Smooth muscle cell (in vitro differentiated cells): Measurements from ENCODE around the gene PGAM4. TPM values are rescaled to one million over a fixed set of nuclear protein-coding genes. Genes with fewer than 3 reads are reported as not detected.
"Not testable (repeated sequence)": the region's sequence is repeated elsewhere in the genome, so short reads cannot be mapped to it uniquely, and the experiment has no call there.

ENCODE experiments used
- DNase-seq: peaks from one replicate; lab custom pipeline; 2025; ENCODE audit not compliant: unreplicated experiment; lab: John Stamatoyannopoulos, UW
- H2AFZ ChIP-seq: fragments of 200-600 bp; sonication (generic); 2 replicates; pipeline ENCODE4 v1.6.0; 2016; ENCODE audit warnings: antibody characterized with exemption, low read depth, mild to moderate bottlenecking
- H3F3A ChIP-seq: fragments of 200-600 bp; sonication (generic); 2 replicates; pipeline ENCODE4 v1.6.0; 2017; ENCODE audit warnings: antibody characterized with exemption, low read depth
- H3K27ac ChIP-seq: fragments of 200-600 bp; sonication (generic); 2 replicates; pipeline ENCODE4 v1.5.1; 2016; ENCODE audit warnings: low read depth, mild to moderate bottlenecking
- H3K27me3 ChIP-seq: fragments of 200-600 bp; sonication (generic); 2 replicates; pipeline ENCODE4 v1.6.1; 2016; ENCODE audit warnings: low read depth, mild to moderate bottlenecking
- H3K36me3 ChIP-seq: fragments of 200-600 bp; sonication (generic); 2 replicates; pipeline ENCODE4 v1.5.1; 2016; ENCODE audit warnings: low read depth
- H3K4me1 ChIP-seq: fragments of 200-600 bp; sonication (generic); 2 replicates; pipeline ENCODE4 v1.5.1; 2016; ENCODE audit warnings: low read depth
- H3K4me2 ChIP-seq: fragments of 200-600 bp; sonication (generic); 2 replicates; pipeline ENCODE4 v1.6.0; 2016; ENCODE audit warnings: mild to moderate bottlenecking
- H3K4me3 ChIP-seq: fragments of 200-600 bp; sonication (generic); 2 replicates; pipeline ENCODE4 v1.5.1; 2016; ENCODE audit warnings: mild to moderate bottlenecking
- H3K79me2 ChIP-seq: fragments of 200-600 bp; sonication (generic); 2 replicates; pipeline ENCODE4 v1.6.0; 2016; ENCODE audit warnings: low read depth, mild to moderate bottlenecking
- H3K9ac ChIP-seq: fragments of 200-600 bp; sonication (generic); 2 replicates; pipeline ENCODE4 v1.6.0; 2016; ENCODE audit warnings: low read depth
- H3K9me3 ChIP-seq: fragments of 200-600 bp; sonication (generic); replicated peaks from 2 replicates; pipeline ENCODE4 v1.5.1; 2016; ENCODE audit warnings: low read depth
- H4K20me1 ChIP-seq: fragments of 200-600 bp; sonication (generic); 2 replicates; pipeline ENCODE4 v1.6.0; 2016; ENCODE audit warnings: low read depth
- CTCF ChIP-seq: fragments of 200-600 bp; sonication (generic); IDR thresholded peaks from 2 replicates; pipeline ENCODE4 v1.5.1; 2017; ENCODE audit warnings: borderline replicate concordance, mild to moderate bottlenecking, antibody characterized with exemption; ENCODE audit not compliant: insufficient read depth, poor library complexity, severe bottlenecking
- WGBS: methylation state at CpG from one replicate; pipeline ENCODE4 v1.1.7; 2016; ENCODE audit warnings: low lambda C conversion rate; 5-methylcytosine and 5-hydroxymethylcytosine counted together
- polyA plus RNA-seq: library from polyadenylated mRNA; unstranded; fragments of >200 nt; fragmentation: Nextera tagmentation; extraction: Ambion mirVana; gene quantifications from 2 replicates; pipeline ENCODE4 v1.2.1, GENCODE V29; 2016
- total RNA-seq: library from RNA; depleted of rRNA; stranded (reverse); fragments of >200 nt; gene quantifications from 2 replicates; pipeline ENCODE4 v1.2.3, GENCODE V29; 2014

PGAM4 gene
- total and polyA plus RNA-seq, 2 experiments from 2014 or later, result not detected

GRCh38 chrX:77924320-77924859, 45.0 kb downstream of the PGAM4 start:
- Histone ChIP-seq H2AFZ (no peak overlapping the region), H3K27me3 (no peaks in the 10 kb centered on the region), H4K20me1 (peaks cover 12% of the 10 kb centered on the region), H3K4me3 (no peak overlapping the region), H3K4me1 (no peaks in the 10 kb centered on the region), H3K79me2 (peaks cover 5% of the 10 kb centered on the region), H3K9ac (no peak overlapping the region), H3K27ac (no peak overlapping the region), H3K36me3 (no peaks in the 10 kb centered on the region), H3K9me3 (no peaks in the 10 kb centered on the region), H3F3A (no peaks in the 10 kb centered on the region), H3K4me2 (no peak overlapping the region)
- DNase-seq, result no peak
- TF ChIP-seq CTCF, result no peak
- 86% methylated on average over 8 of the region's 8 CpGs for WGBS

GRCh38 chrX:77922787-77923186, 46.7 kb downstream of the PGAM4 start:
- Histone ChIP-seq H3F3A (no peaks in the 10 kb centered on the region), H3K4me2 (no peak overlapping the region), H3K79me2 (peaks cover 5% of the 10 kb centered on the region), H3K9ac (no peak overlapping the region), H3K4me1 (no peaks in the 10 kb centered on the region), H3K9me3 (no peaks in the 10 kb centered on the region), H3K27me3 (no peaks in the 10 kb centered on the region), H4K20me1 (peaks cover 13% of the 10 kb centered on the region), H3K4me3 (no peak overlapping the region), H3K36me3 (no peaks in the 10 kb centered on the region), H2AFZ (no peak overlapping the region), H3K27ac (no peak overlapping the region)
- TF ChIP-seq CTCF, result no peak
- DNase-seq, result no peak

- H3K9ac ChIP-seq, H3K4me3 ChIP-seq, H3K27ac ChIP-seq, H3K27me3 ChIP-seq, H3K4me1 ChIP-seq, H3F3A ChIP-seq, H3K4me2 ChIP-seq, DNase-seq, H3K36me3 ChIP-seq, H2AFZ ChIP-seq, H3K9me3 ChIP-seq, H3K79me2 ChIP-seq: not testable (repeated sequence)
- 80% methylated on average over 6 of the region's 6 CpGs for WGBS
- H4K20me1 ChIP-seq, result peaks cover 14% of the 10 kb centered on the region
These were observed 50.1 kb downstream of the PGAM4 start for GRCh38 chrX:77919370-77919769.

- TF ChIP-seq CTCF, result no peak
- Histone ChIP-seq H3K9me3 (no peaks in the 10 kb centered on the region), H3K27ac (no peak overlapping the region), H3K4me2 (no peak overlapping the region), H3K36me3 (no peaks in the 10 kb centered on the region), H3K27me3 (no peaks in the 10 kb centered on the region), H3K79me2 (peaks cover 11% of the 10 kb centered on the region), H2AFZ (no peak overlapping the region), H3K4me3 (no peak overlapping the region), H3K9ac (no peak overlapping the region), H4K20me1 (peaks cover 9% of the 10 kb centered on the region), H3K4me1 (no peaks in the 10 kb centered on the region), H3F3A (no peaks in the 10 kb centered on the region)
- DNase-seq, result no peak
- 72% methylated on average over 3 of the region's 3 CpGs for WGBS
These were observed 50.9 kb downstream of the PGAM4 start for GRCh38 chrX:77918568-77918967.

Other genes with a start within 250 kb of the PGAM4 start
- 79.2 and 115 TPM in 2 replicates for gene ATRX, start 183.4 kb downstream of the PGAM4 start, total RNA-seq
- 38.0 and 58.6 TPM in 2 replicates for gene ATRX, start 183.4 kb downstream of the PGAM4 start, polyA plus RNA-seq
- 122 and 129 TPM in 2 replicates for gene MAGT1, start 74.2 kb downstream of the PGAM4 start, total RNA-seq
- gene MAGT1, start 74.2 kb downstream of the PGAM4 start, polyA plus RNA-seq, result 39.3 and 48.0 TPM in 2 replicates
- 503 and 535 TPM in 2 replicates for gene COX7B, start 70.2 kb downstream of the PGAM4 start, total RNA-seq
- 448 and 483 TPM in 2 replicates for gene COX7B, start 70.2 kb downstream of the PGAM4 start, polyA plus RNA-seq
- 20.5 and 24.4 TPM in 2 replicates for gene ATP7A, start 58.9 kb downstream of the PGAM4 start, total RNA-seq
- 4.2 and 7.2 TPM in 2 replicates for gene ATP7A, start 58.9 kb downstream of the PGAM4 start, polyA plus RNA-seq
- gene PGK1, start 134.6 kb upstream of the PGAM4 start, total RNA-seq, result 460 and 608 TPM in 2 replicates
- 735 and 807 TPM in 2 replicates for gene PGK1, start 134.6 kb upstream of the PGAM4 start, polyA plus RNA-seq
- gene TAF9B, start 170.0 kb upstream of the PGAM4 start, total RNA-seq, result 27.7 and 28.8 TPM in 2 replicates
- gene TAF9B, start 170.0 kb upstream of the PGAM4 start, polyA plus RNA-seq, result 12.3 and 15.9 TPM in 2 replicates